SH-SY5Y (cell line): ENCODE results near the gene FNDC5.

ENCODE experiments used
- GATA2 ChIP-seq: IDR thresholded peaks from 2 replicates; pipeline ENCODE4 v1.6.1; 2011; ENCODE audit warnings: mild to moderate bottlenecking, low read depth, low read length
- GATA3 ChIP-seq: IDR thresholded peaks from 2 replicates; pipeline ENCODE4 v1.6.1; 2011; ENCODE audit warnings: low read depth, mild to moderate bottlenecking, low read length, moderate library complexity

The FNDC5 gene

GRCh38 chr1:32900371-32900955 is 29.8 kb upstream of the FNDC5 start:
- TF ChIP-seq GATA3: no peak
- TF ChIP-seq GATA2: no peak

GRCh38 chr1:32899586-32900296 is 29.0 kb upstream of the FNDC5 start:
- no peak for TF ChIP-seq GATA3
- TF ChIP-seq GATA2: no peak

GRCh38 chr1:32898958-32899357 is 28.2 kb upstream of the FNDC5 start:
- TF ChIP-seq GATA3: no peak
- TF ChIP-seq GATA2: no peak

GRCh38 chr1:32898056-32898455 is 27.3 kb upstream of the FNDC5 start:
- no peak for TF ChIP-seq GATA3
- TF ChIP-seq GATA2: no peak

- no peak for TF ChIP-seq GATA2
These were observed 26.7 kb upstream of the FNDC5 start for GRCh38 chr1:32897082-32898049.

GRCh38 chr1:32896451-32896850 is 25.7 kb upstream of the FNDC5 start:
- TF ChIP-seq GATA3: no peak
- no peak for TF ChIP-seq GATA2

GRCh38 chr1:32895325-32896215 is 24.9 kb upstream of the FNDC5 start:
- no peak for TF ChIP-seq GATA3
- no peak for TF ChIP-seq GATA2

GRCh38 chr1:32894681-32895080 is 24.0 kb upstream of the FNDC5 start:
- TF ChIP-seq GATA2 (no peak), GATA3 (no peak)

- no peak for TF ChIP-seq GATA3
- TF ChIP-seq GATA2: no peak
These were observed 23.4 kb upstream of the FNDC5 start for GRCh38 chr1:32894019-32894600.

- TF ChIP-seq GATA2: no peak
These were observed 22.7 kb upstream of the FNDC5 start for GRCh38 chr1:32893198-32894018.

- TF ChIP-seq GATA2 (no peak), GATA3 (no peak)
These were observed 21.9 kb upstream of the FNDC5 start for GRCh38 chr1:32892368-32893197.

GRCh38 chr1:32891630-32892029 is 20.9 kb upstream of the FNDC5 start:
- TF ChIP-seq GATA3: no peak
- no peak for TF ChIP-seq GATA2
